NB4 (cell line): ENCODE results near the gene ANKRD65.
"Not testable (repeated sequence)": the region's sequence is repeated elsewhere in the genome, so short reads cannot be mapped to it uniquely, and the experiment has no call there.

Experiments used
- DNase-seq: peaks from one replicate; pipeline ENCODE4 v3.0.0; 2010; ENCODE audit warnings: low read depth
- H3K4me3 ChIP-seq: one replicate; pipeline ENCODE4 v1.5.1; 2011; ENCODE audit warnings: mild to moderate bottlenecking, low read depth, low read length, moderate library complexity
- MAX ChIP-seq: IDR thresholded peaks from 2 replicates; pipeline ENCODE4 v1.6.1; 2011; ENCODE audit warnings: low read depth, low read length
- MYC ChIP-seq: IDR thresholded peaks from 2 replicates; pipeline ENCODE4 v1.6.1; 2011; ENCODE audit warnings: low read depth, low read length
- POLR2A ChIP-seq: IDR thresholded peaks from 2 replicates; pipeline ENCODE4 v1.6.1; 2011; ENCODE audit warnings: mild to moderate bottlenecking; ENCODE audit not compliant: insufficient read length; ENCODE audit errors: extremely low read depth
- TF ChIP-seq, protein P1 (sequence below): IDR thresholded peaks from one replicate; pipeline ENCODE4 v1.5.1; 2012; ENCODE audit warnings: low read depth, low read length

The ANKRD65 gene

GRCh38 chr1:1421147-1421906 is at the start of gene ANKRD65:
TSS of gene ANKRD65 (minus strand) at chr1:1421276. CDS start at chr1:1421005, 271 bp downstream.
- no peak within 1 kb of the TSS for H3K4me3 ChIP-seq
- no peak for TF ChIP-seq POLR2A
- TF ChIP-seq, protein P1, sequence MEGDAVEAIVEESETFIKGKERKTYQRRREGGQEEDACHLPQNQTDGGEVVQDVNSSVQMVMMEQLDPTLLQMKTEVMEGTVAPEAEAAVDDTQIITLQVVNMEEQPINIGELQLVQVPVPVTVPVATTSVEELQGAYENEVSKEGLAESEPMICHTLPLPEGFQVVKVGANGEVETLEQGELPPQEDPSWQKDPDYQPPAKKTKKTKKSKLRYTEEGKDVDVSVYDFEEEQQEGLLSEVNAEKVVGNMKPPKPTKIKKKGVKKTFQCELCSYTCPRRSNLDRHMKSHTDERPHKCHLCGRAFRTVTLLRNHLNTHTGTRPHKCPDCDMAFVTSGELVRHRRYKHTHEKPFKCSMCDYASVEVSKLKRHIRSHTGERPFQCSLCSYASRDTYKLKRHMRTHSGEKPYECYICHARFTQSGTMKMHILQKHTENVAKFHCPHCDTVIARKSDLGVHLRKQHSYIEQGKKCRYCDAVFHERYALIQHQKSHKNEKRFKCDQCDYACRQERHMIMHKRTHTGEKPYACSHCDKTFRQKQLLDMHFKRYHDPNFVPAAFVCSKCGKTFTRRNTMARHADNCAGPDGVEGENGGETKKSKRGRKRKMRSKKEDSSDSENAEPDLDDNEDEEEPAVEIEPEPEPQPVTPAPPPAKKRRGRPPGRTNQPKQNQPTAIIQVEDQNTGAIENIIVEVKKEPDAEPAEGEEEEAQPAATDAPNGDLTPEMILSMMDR, result no peak
- TF ChIP-seq MAX, result no peak
- TF ChIP-seq MYC, result no peak
- no peak for DNase-seq

GRCh38 chr1:1468196-1468985 is 47.3 kb upstream of the ANKRD65 start:
- DNase-seq, result peak; percentile 68
- not testable (repeated sequence) for H3K4me3 ChIP-seq

GRCh38 chr1:1463312-1463711 is 42.2 kb upstream of the ANKRD65 start:
- TF ChIP-seq MYC, result no peak
- no peak for TF ChIP-seq POLR2A
- TF ChIP-seq, protein P1, result no peak
- TF ChIP-seq MAX, result no peak
- no peak for DNase-seq
- no peak overlapping the region for H3K4me3 ChIP-seq

DNA sequence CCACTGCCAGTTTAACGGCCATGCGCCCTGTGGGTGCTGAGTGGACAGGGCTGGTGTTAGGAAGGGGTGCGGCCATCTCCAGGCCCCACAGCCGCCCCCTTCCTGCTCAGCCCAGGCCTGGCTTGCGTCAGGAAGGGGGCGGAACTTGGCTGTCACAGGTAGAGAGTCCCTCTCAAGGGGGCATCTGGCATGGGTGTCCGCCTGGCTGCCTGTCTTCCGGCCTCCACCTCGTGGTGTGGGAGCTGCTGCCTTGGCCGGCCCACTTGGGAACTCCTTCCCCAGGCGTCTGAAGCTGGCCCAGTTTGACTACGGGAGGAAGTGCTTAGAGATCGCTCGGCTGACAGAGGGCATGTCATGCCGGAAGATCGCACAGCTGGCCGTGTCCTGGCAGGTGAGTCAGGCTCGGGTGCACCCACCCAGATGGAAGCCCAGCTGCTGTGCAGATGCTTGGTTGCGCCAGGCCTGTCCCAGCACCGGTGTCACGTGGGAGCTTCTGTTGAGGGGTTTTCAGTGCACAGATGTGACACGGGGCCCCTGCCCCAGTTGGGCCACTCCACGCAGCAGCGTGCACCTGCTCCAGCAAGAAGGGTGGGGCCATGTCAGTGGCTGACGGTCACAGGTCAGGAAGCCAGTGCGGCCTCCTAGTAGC is 41.4 kb upstream of the ANKRD65 start:
- TF ChIP-seq POLR2A (no peak), MAX (no peak), MYC (no peak)
- TF ChIP-seq, protein P1, result no peak
- DNase-seq, result no peak
- no peak overlapping the region for H3K4me3 ChIP-seq

DNA sequence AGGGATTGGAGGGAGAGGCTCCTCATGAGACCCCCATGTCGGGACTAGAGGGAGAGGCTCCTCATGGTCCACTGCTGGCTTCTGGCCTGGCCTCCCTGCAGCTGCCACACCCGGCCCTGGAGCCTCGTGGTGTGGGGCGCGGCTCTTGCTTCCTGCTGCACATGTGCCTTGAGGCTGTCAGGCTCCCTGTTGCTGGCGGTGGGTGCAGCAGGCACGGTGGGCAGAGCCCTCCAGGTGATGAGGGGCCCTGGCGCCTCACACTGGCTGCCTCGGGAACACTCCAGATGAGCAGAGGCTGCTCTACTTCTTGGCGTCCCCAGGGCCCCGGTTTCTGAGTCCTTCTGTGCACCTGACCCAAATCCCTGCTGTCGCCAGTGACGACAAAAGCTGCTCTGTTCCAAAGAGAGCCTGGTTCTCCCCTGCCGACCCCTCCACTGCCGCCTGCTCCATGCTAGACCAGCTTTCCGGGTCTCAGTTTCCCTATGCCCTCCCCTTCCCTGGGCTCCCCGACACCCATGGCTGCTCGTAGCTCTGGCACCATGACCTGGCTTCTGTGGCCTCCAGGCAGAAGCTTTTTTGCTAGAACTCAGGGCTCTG is 40.7 kb upstream of the ANKRD65 start:
- H3K4me3 ChIP-seq, result no peak overlapping the region
- no peak for TF ChIP-seq POLR2A
- no peak for TF ChIP-seq MAX
- TF ChIP-seq MYC, result no peak
- TF ChIP-seq, protein P1, result no peak
- no peak for DNase-seq

DNA sequence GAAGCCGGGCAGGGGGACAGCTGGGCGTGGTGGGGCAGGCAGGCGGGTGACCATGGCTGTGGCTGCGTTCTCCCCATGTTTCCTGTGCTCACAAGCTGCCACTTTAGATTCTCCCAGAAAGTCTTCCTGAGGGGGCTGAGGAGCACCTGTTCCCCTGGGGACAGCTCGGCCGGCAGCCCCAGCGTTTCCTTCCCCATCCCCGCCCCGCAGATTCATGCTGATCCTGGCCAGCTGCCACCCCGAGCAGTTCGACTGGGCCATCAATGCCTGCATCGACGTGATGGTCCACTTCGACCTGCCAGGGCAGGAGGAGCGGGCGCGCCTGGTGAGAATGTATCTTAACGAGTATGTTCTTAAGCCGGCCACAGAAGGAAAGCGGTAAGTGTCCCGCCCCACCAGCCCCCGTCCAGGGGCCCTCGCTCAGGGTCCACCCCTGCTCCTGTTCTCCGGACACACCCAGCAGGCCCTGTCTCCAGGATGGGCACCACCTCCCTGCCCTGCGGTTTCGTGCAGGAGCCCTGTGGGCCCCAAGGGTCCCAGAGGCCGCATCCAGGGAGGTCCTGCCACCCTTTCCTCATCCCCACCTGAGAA is 39.6 kb upstream of the ANKRD65 start:
- TF ChIP-seq MAX (no peak), MYC (no peak), POLR2A (no peak)
- TF ChIP-seq, protein P1, result no peak
- DNase-seq, result no peak

DNA sequence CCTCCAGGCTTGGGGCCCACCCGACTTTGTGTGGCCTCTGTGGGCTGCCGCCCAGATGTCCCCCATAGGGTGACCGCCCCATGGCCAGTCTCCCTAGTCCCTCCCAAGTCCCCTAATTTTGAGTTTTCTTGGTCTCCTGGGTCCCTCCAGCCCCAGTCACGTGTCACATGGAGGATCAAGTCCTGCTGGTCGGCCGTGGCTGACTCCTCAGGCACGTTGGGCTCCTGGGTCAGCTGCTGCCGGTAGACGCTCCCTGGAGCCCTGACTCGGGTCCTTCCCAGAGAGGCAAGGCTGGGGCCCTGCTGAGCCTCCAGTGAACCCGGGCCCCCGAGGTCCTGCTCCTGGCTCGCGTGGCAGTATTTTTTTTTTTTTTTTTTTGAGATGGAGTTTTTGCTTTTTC is 38.6 kb upstream of the ANKRD65 start:
- DNase-seq, H3K4me3 ChIP-seq: not testable (repeated sequence)

More for the DNA sequence above, 39.6 kb upstream of the ANKRD65 start:
- H3K4me3 ChIP-seq, result no peak overlapping the region

- DNase-seq, H3K4me3 ChIP-seq: not testable (repeated sequence)
Measured at GRCh38 chr1:1459156-1459555, 38.1 kb upstream of the ANKRD65 start.
